ENCODE measurements around the gene HDAC9.

- TF ChIP-seq, protein P1, sequence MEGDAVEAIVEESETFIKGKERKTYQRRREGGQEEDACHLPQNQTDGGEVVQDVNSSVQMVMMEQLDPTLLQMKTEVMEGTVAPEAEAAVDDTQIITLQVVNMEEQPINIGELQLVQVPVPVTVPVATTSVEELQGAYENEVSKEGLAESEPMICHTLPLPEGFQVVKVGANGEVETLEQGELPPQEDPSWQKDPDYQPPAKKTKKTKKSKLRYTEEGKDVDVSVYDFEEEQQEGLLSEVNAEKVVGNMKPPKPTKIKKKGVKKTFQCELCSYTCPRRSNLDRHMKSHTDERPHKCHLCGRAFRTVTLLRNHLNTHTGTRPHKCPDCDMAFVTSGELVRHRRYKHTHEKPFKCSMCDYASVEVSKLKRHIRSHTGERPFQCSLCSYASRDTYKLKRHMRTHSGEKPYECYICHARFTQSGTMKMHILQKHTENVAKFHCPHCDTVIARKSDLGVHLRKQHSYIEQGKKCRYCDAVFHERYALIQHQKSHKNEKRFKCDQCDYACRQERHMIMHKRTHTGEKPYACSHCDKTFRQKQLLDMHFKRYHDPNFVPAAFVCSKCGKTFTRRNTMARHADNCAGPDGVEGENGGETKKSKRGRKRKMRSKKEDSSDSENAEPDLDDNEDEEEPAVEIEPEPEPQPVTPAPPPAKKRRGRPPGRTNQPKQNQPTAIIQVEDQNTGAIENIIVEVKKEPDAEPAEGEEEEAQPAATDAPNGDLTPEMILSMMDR (IDR thresholded peaks at IDR 0.05 in 4 of 5, conservative IDR thresholded peaks at IDR 0.05 in 1 of 5): no peak
- no peak for TF ChIP-seq POLR2A (IDR thresholded peaks at IDR 0.05)
These were observed 58.1 kb downstream of the HDAC9 start for GRCh38 chr7:18553605-18554003.
